VCaP (cell line): ENCODE measurements around the gene ADI1.

ENCODE experiments used
- H3K27ac ChIP-seq: fragments of 450-650 bp; 2 replicates; pipeline ENCODE4 v1.5.1; 2017
- CTCF ChIP-seq: fragments of 450-650 bp; conservative IDR thresholded peaks from 2 replicates; pipeline ENCODE4 v1.5.1; 2017; ENCODE audit warnings: mild to moderate bottlenecking, moderate library complexity

Gene ADI1

GRCh38 chr2:3466966-3467365 is 52.4 kb downstream of the ADI1 start:
- TF ChIP-seq CTCF, result no peak
- H3K27ac ChIP-seq, result no peak overlapping the region

GRCh38 chr2:3466482-3466863 is 52.9 kb downstream of the ADI1 start:
- H3K27ac ChIP-seq, result no peak overlapping the region
- no peak for TF ChIP-seq CTCF

- H3K27ac ChIP-seq, result no peak overlapping the region
- no peak for TF ChIP-seq CTCF
Measured at GRCh38 chr2:3465844-3466481, 53.4 kb downstream of the ADI1 start.

GRCh38 chr2:3465328-3465727 is 54.0 kb downstream of the ADI1 start:
- no peak for TF ChIP-seq CTCF
- no peak overlapping the region for H3K27ac ChIP-seq

- no peak for TF ChIP-seq CTCF
- no peak overlapping the region for H3K27ac ChIP-seq
Measured at GRCh38 chr2:3464401-3465005, 54.8 kb downstream of the ADI1 start.

GRCh38 chr2:3463944-3464343 is 55.4 kb downstream of the ADI1 start:
- TF ChIP-seq CTCF, result no peak
- no peak overlapping the region for H3K27ac ChIP-seq

- TF ChIP-seq CTCF, result no peak
- no peak overlapping the region for H3K27ac ChIP-seq
Measured at GRCh38 chr2:3463186-3463835, 56.0 kb downstream of the ADI1 start.
